ENCODE data around the gene DNAJC8.

The DNAJC8 gene

GRCh38 chr1:28170001-28170596 lies 62.7 kb downstream of the DNAJC8 start:
- no peak for DNase-seq

DNA sequence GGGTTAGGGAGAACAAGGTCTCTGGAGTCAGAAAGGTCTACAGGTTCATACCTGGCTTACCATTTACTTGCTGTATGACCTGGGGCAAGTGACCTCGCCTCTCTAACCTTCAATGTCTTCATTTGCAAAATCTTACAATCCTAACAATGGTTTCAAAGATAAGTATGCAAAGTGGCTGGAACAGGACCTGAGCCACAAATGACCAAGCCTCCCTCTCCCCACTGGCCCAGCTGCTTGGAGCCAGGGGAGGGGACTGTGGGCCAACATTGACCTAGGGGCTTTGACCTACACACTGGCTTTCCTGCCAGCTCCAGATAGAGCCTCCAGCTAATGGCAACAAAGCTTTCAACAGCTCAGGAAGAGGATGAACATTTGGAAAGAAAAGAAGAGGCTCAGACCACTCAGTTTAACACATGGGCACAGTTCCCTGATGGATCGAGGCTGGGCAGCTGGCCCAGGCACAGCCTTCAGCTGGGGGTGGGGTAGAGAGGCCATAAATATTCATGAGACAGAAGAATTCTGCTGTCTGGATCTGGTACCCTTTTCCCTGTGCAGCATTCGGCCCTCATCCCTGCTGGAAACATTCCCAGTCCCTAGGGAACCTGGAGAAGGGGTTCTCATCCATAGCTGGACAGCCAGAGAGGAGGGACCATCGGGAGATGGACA lies 69.2 kb downstream of the DNAJC8 start:
- no peak for DNase-seq

DNA sequence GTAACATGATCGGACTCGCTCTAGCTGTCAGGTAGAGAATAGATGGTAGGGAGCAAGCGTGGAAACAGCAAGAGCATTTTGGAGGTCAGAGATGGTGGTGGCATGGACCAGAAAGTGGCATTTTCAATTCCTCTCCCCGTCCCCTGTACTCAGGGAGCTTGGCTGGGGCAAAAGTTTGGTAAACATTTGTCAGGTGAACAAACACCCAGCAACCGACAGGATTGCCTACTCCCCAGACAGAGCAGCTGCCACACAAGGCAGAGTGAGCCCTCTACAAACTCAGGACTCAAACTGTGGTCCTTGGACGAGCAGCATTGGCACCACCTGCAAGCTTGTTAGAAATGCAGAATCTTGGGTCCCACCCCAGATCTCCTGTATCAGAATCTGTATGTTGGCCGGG lies 70.7 kb downstream of the DNAJC8 start:
- no peak for DNase-seq

- no peak for DNase-seq
Observed at GRCh38 chr1:28161751-28162150, 71.1 kb downstream of the DNAJC8 start.

- DNase-seq, result no peak
Observed at GRCh38 chr1:28160782-28161266, 72.0 kb downstream of the DNAJC8 start.

DNA sequence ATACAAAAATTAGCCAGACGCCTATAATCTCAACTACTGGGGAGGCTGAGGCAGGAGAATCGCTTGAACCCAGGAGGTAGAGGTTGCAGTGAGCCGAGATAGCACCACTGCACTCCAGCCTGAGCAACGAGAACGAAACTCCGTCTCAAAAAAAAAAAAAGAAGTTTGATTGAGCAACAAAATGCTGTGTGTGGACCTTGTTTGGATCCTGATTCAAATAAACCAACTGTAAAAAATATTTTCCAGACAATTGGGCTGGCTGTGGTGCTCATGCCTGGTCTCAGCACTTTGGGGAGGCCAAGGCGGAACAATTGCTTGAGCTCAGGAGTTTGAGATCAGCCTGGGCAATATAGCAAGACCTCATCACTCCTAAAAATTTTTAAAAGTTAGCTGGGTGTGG lies 73.1 kb downstream of the DNAJC8 start:
- no peak for DNase-seq

DNA sequence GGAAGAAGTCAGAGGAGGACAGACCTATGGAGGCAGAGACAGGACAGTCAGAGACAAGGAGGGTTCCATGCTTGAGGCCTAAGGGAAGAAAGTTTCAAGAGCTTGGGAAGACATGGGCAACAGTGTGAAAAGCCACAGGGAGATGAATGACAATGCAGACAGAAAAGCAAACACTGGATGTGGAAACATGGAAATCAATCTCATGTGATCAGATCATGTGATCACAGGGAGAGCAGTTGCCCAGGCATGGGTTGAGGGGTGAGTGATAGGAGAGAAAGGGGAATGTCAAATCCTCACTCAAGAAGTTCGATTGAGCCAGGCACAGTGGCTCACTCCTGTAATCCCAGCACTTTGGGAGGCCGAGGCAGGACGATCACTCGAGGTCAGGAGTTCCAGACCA lies 73.6 kb downstream of the DNAJC8 start:
- DNase-seq, result no peak

DNA sequence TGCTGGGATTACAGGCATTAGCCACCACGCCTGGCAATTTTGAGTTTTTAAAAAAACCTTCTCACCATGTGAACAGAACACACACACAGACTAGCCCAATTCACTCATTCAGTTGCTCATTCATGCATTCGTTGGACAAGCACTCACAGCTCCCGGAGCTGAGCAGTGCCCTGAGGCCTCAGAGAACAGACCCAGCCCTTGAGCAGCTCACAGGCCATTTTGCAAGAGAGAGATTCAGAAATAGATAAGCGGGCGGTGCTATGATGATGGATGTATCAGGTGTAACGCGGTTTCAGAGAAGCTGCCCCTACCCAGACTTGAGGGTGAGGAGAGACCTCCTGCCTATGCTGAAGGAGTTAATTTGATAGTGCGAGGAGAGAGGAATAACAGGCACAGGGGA lies 74.9 kb downstream of the DNAJC8 start:
- DNase-seq, result no peak

- no peak for DNase-seq
Observed at GRCh38 chr1:28156821-28157220, 76.0 kb downstream of the DNAJC8 start.

DNA sequence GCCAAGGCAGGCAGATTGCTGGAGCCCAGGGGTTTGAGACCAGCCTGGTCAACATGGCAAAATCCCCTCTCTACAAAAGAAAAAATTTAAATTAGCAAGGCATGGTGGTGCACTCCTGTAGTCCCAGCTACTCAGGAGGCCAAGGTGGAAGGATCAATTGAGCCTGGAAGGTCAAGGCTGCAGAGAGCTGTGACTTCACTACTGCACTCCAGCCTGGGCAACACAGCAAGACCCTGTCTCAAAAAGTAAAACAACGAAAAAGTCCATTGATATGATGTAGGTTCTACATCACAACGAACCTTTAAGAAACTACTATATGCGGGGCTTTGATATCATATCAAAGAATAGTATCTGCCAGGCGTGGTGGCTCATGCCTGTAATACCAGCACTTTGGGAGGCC lies 77.2 kb downstream of the DNAJC8 start:
- no peak for DNase-seq

GRCh38 chr1:28154078-28154594 lies 78.7 kb downstream of the DNAJC8 start:
- DNase-seq, result no peak
